HG03039 (cell line): ENCODE results near the gene ATCAY.
"Not testable (repeated sequence)": the region's sequence is repeated elsewhere in the genome, so short reads cannot be mapped to it uniquely, and the experiment has no call there.

ENCODE experiments used
- ATAC-seq: cut with Tn5 transposase; IDR thresholded peaks from one replicate; pipeline ENCODE4 v1.9.1; 2021; ENCODE audit warnings: mild to moderate bottlenecking, moderate library complexity; ENCODE audit not compliant: unreplicated experiment

Gene ATCAY

GRCh38 chr19:3967983-3968382 is 87.5 kb downstream of the ATCAY start:
- ATAC-seq = not testable (repeated sequence)

GRCh38 chr19:3968556-3969434 is 88.3 kb downstream of the ATCAY start:
- no peak for ATAC-seq

- ATAC-seq = no peak
Measured at GRCh38 chr19:3969435-3970312, 89.2 kb downstream of the ATCAY start.

- no peak for ATAC-seq
Measured at GRCh38 chr19:3970313-3970807, 89.9 kb downstream of the ATCAY start.

GRCh38 chr19:3970808-3971598 is 90.5 kb downstream of the ATCAY start, which contains the start of gene DAPK3:
DAPK3 (minus strand) TSS chr19:3971099; CDS start chr19:3969735, 1,364 bp downstream.
- ATAC-seq = peak; percentile 92

GRCh38 chr19:3975144-3975543 is 94.7 kb downstream of the ATCAY start:
- no peak for ATAC-seq

GRCh38 chr19:3975637-3976087 is 95.2 kb downstream of the ATCAY start:
- ATAC-seq = no peak

- ATAC-seq = no peak
Measured at GRCh38 chr19:3976495-3977241, 96.2 kb downstream of the ATCAY start.
